Body of pancreas (tissue), 4 donors: ENCODE measurements around the gene DDR2. TPM values are rescaled to one million over a fixed set of nuclear protein-coding genes. Genes with fewer than 3 reads are reported as not detected.

Source experiments
- ATAC-seq: fragments of 150-250 bp; one replicate; pipeline ENCODE4 v1.9.1; 2016
- DNase-seq, 4 donors: peaks; one replicate each; pipeline ENCODE4 v3.0.0-alpha.2; 2019
- H3K27ac ChIP-seq, 4 donors: fragments of 200-600 bp; sonication (generic); 1 replicate in 3 of 4; 2 replicates in 1 of 4; pipeline versions ENCODE4 v1.5.1 to v1.6.1; 2016 to 2019; ENCODE audit warnings: mild to moderate bottlenecking in 1 of 4, mixed read lengths in 1 of 4, moderate library complexity in 1 of 4
- H3K27me3 ChIP-seq, 2 donors: fragments of 200-600 bp; sonication (generic); one replicate each; pipeline ENCODE4 v1.6.0; 2016; ENCODE audit warnings: mild to moderate bottlenecking in 1 of 2
- H3K36me3 ChIP-seq, 2 donors: fragments of 200-600 bp; sonication (generic); replicated peaks in 1 of 2; 2 replicates each; pipeline ENCODE4 v1.5.1; 2016; ENCODE audit warnings: low read depth in 2 of 2; ENCODE audit not compliant: insufficient read depth in 1 of 2
- H3K4me1 ChIP-seq: fragments of 200-600 bp; sonication (generic); one replicate; pipeline ENCODE4 v1.6.0; 2016
- H3K4me3 ChIP-seq, 2 donors: fragments of 200-600 bp; sonication (generic); 1 replicate in 1 of 2; 2 replicates in 1 of 2; pipeline ENCODE4 v1.5.1; 2016 to 2019
- H3K9me3 ChIP-seq, 3 donors: fragments of 200-600 bp; sonication (generic); 1 replicate in 2 of 3; 2 replicates in 1 of 3; pipeline ENCODE4 v1.5.1; 2016
- CTCF ChIP-seq, 7 experiments: fragments of 450-650 bp in 4 of 7; fragments of 200-600 bp in 3 of 7; sonication (generic) in 3 of 7; IDR thresholded peaks; one replicate each; pipeline ENCODE4 v1.5.1; 2016 to 2019; ENCODE audit warnings: antibody characterized with exemption in 7 of 7
- POLR2A ChIP-seq, 3 donors: fragments of 450-650 bp; IDR thresholded peaks; one replicate each; pipeline ENCODE4 v1.6.1; 2016; ENCODE audit warnings: antibody characterized with exemption in 3 of 3, mild to moderate bottlenecking in 2 of 3
- WGBS, 2 donors: methylation state at CpG; one replicate each; pipeline ENCODE4 v1.1.5; 2017; 5-methylcytosine and 5-hydroxymethylcytosine counted together
- intact Hi-C: fragments of 100-400 bp; cut with DNase I; formaldehyde crosslinking; loops from one replicate; pipeline ENCODE4 v1.15.1; 2023
- total RNA-seq, 2 donors: library from RNA; depleted of rRNA; stranded (reverse); fragments of >200 nt; gene quantifications; one replicate each; pipeline ENCODE4 v1.1.0, GENCODE V29; 2016

Gene DDR2
- total RNA-seq, 2 donors from 2014 or later: 7.8 to 20.8 TPM

GRCh38 chr1:162677607-162678371 lies 45.5 kb downstream of the DDR2 start:
- H3K4me3 ChIP-seq: no peak overlapping the region
- peaks cover 11% of the 10 kb centered on the region for H3K4me1 ChIP-seq
- no peaks in the 10 kb centered on the region for H3K36me3 ChIP-seq
- ATAC-seq: no peak
- H3K27ac ChIP-seq: no peak overlapping the region
- no peaks in the 10 kb centered on the region for H3K27me3 ChIP-seq
- no peaks in the 10 kb centered on the region for H3K9me3 ChIP-seq
- 75 to 77% methylated on average over 4 of the region's 4 CpGs for WGBS, 2 donors
- DNase-seq: no peak
- intact Hi-C loops: no loop called here
- TF ChIP-seq CTCF (IDR thresholded peaks at IDR 0.05) (no peak), POLR2A (IDR thresholded peaks at IDR 0.05) (no peak)

DNA sequence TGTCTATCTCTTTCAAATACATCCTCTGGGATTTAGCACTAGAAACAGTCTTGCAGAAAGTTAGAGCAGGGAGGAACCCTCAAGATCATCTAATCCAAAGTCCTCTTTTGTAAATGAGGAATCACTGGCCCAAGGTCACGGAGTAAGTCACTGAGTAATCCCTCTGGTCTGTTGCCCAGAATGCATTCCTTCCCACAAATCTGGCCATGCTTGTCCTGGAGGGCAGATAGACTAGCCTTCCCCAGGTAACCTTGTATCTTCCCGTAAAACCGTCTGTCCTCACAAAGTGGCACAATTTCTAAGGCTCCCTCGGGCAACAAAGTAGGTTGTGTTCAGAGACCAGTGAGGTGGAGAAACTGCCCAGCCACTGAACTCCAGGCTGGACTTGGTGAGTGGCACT lies 46.2 kb downstream of the DDR2 start:
- intact Hi-C loops: no loop called here
- Histone ChIP-seq H3K27ac (no peak overlapping the region), H3K4me1 (peaks cover 11% of the 10 kb centered on the region), H3K27me3 (no peaks in the 10 kb centered on the region), H3K9me3 (no peaks in the 10 kb centered on the region), H3K4me3 (no peak overlapping the region), H3K36me3 (no peaks in the 10 kb centered on the region)
- ATAC-seq (no peak), DNase-seq (peak in 1 of 4 donors; percentile 19)
- 57 to 72% methylated on average over 4 of the region's 4 CpGs for WGBS, 2 donors
- TF ChIP-seq CTCF (IDR thresholded peaks at IDR 0.05): no peak
- TF ChIP-seq POLR2A (IDR thresholded peaks at IDR 0.05): no peak

DNA sequence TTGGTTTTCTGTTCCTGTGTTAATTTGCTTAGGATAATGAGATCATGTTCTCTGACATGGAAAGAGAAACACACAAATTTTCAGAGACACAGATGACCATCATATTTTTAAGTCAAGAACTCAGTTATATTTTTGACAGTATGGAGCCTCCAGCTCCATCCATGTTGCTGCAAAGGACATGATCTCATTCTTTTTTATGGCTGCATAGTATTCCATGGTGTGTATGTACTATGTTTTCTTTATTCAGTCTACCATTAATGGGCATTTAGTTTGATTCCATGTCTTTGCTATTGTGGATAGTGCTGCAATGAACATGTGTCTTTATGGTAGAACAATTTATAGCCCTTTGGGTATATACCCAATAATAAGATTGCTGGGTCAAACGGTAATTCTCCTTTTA lies 47.0 kb downstream of the DDR2 start:
- Histone ChIP-seq H3K4me1 (peaks cover 11% of the 10 kb centered on the region), H3K27me3 (no peaks in the 10 kb centered on the region), H3K36me3 (no peaks in the 10 kb centered on the region), H3K27ac (no peak overlapping the region), H3K4me3 (no peak overlapping the region), H3K9me3 (no peaks in the 10 kb centered on the region)
- ATAC-seq (no peak), DNase-seq (no peak)
- TF ChIP-seq CTCF (IDR thresholded peaks at IDR 0.05) (no peak), POLR2A (IDR thresholded peaks at IDR 0.05) (no peak)
- intact Hi-C loops: no loop called here
- WGBS, 2 donors: 0 to 3% methylated on average over 1 of the region's 1 CpG

GRCh38 chr1:162680419-162681121 lies 48.3 kb downstream of the DDR2 start:
- H3K36me3 ChIP-seq: no peaks in the 10 kb centered on the region
- 88 to 94% methylated on average over 5 of the region's 5 CpGs for WGBS, 2 donors
- no peak overlapping the region for H3K4me3 ChIP-seq
- H3K9me3 ChIP-seq: no peaks in the 10 kb centered on the region
- peaks cover 11% of the 10 kb centered on the region for H3K4me1 ChIP-seq
- H3K27ac ChIP-seq: no peak overlapping the region
- intact Hi-C loops: no loop called here
- no peaks in the 10 kb centered on the region for H3K27me3 ChIP-seq
- ATAC-seq: no peak
- no peak for DNase-seq
- TF ChIP-seq POLR2A (IDR thresholded peaks at IDR 0.05) (no peak), CTCF (IDR thresholded peaks at IDR 0.05) (no peak)
